ENCODE data around the gene EFCAB6.

EFCAB6 gene

GRCh38 chr22:43828725-43828997 lies 16.6 kb upstream of the EFCAB6 start:
- peak; percentile 22 for DNase-seq

- DNase-seq = no peak
Observed at GRCh38 chr22:43827926-43828724, 16.0 kb upstream of the EFCAB6 start.

- no peak for DNase-seq
Observed at GRCh38 chr22:43827003-43827735, 15.1 kb upstream of the EFCAB6 start.

- peak; percentile 14 for DNase-seq
Observed at GRCh38 chr22:43826142-43827002, 14.3 kb upstream of the EFCAB6 start.

- DNase-seq = no peak
Observed at GRCh38 chr22:43825651-43826050, 13.5 kb upstream of the EFCAB6 start.

GRCh38 chr22:43824724-43825420 lies 12.8 kb upstream of the EFCAB6 start:
- DNase-seq = no peak

- no peak for DNase-seq
Observed at GRCh38 chr22:43823911-43824665, 12.0 kb upstream of the EFCAB6 start.

- no peak for DNase-seq
Observed at GRCh38 chr22:43823353-43823908, 11.3 kb upstream of the EFCAB6 start.

GRCh38 chr22:43821606-43822425 lies 9.7 kb upstream of the EFCAB6 start:
- no peak for DNase-seq

GRCh38 chr22:43820651-43821305 lies 8.7 kb upstream of the EFCAB6 start:
- DNase-seq = no peak

GRCh38 chr22:43819931-43820640 lies 8.0 kb upstream of the EFCAB6 start:
- DNase-seq = no peak

GRCh38 chr22:43819421-43819921 lies 7.4 kb upstream of the EFCAB6 start:
- no peak for DNase-seq

GRCh38 chr22:43818981-43819380 lies 6.9 kb upstream of the EFCAB6 start:
- DNase-seq = no peak

- DNase-seq = no peak
Observed at GRCh38 chr22:43817402-43817801, 5.3 kb upstream of the EFCAB6 start.

GRCh38 chr22:43814264-43814663 lies 2.2 kb upstream of the EFCAB6 start:
- DNase-seq = no peak

GRCh38 chr22:43812890-43813289 lies 785 bp upstream of the EFCAB6 start:
- no peak for DNase-seq

GRCh38 chr22:43811777-43812148 lies 342 bp downstream of the EFCAB6 start:
- no peak for DNase-seq

- no peak for DNase-seq
Observed at GRCh38 chr22:43802897-43803495, 9.1 kb downstream of the EFCAB6 start.

- DNase-seq = no peak
Observed at GRCh38 chr22:43800970-43801369, 11.1 kb downstream of the EFCAB6 start.

Data from NCI-H446 treated with DMSO at 0.1 percent for 48 hours (cell line).